ENCODE data around the gene RARB.

DNA sequence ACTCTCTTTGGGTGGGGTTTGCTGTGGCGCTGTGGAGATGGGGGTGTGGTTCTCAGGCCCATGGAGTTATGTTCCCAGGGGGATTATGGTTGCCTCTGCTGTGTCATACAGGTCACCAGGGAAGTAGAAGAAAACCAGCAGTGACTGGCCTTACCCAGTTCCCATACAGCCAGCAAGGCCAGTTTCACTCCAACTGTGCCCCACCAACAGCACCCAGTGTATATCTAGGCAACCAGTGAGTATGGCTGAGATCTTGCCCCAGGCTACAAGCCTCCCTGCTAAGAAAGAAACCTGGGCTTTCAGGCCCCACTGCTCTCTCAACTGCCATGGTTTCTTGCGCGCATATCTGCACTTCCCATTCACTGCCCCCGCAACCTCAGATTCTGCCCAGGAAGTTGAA, 31.4 kb upstream of the RARB start:
- TF ChIP-seq CTCF (IDR thresholded peaks at IDR 0.05) (no peak), EP300 (IDR thresholded peaks at IDR 0.05) (no peak), POLR2A (IDR thresholded peaks at IDR 0.05) (no peak)
